PC-3 (cell line): ENCODE data around the gene ZNF710. TPM values are rescaled to one million over a fixed set of nuclear protein-coding genes. Genes with fewer than 3 reads are reported as not detected.

Experiments used
- ATAC-seq: fragments of 200-7000 bp; cut with Tn5 transposase; 2 replicates; pipeline ENCODE4 v1.9.1; 2020; ENCODE audit warnings: mild to moderate bottlenecking, moderate library complexity
- BruUV-seq: library from RNA; stranded (reverse); fragments of 400-500 nt; replicated peaks from 2 replicates; lab custom pipeline; 2021; lab: Mats Ljungman, UMichigan
- CTCF ChIA-PET: fragments of 300-600 bp; sonication (Branson Sonifier 250); formaldehyde crosslinking; loops from one replicate; lab custom pipeline; 2022; ENCODE audit warnings: antibody characterized with exemption; lab: Charles Lee
- POLR2A ChIA-PET: fragments of 300-600 bp; sonication (Branson Sonifier 250); formaldehyde crosslinking; loops from one replicate; lab custom pipeline; 2022; ENCODE audit warnings: antibody characterized with exemption; ENCODE audit not compliant: unreplicated experiment; lab: Charles Lee
- DNase-seq: peaks from one replicate; pipeline ENCODE4 v3.0.0-alpha.2; 2015
- H2AFZ ChIP-seq: fragments of 300-600 bp; sonication (generic); 2 replicates; pipeline ENCODE4 v1.6.0; 2016; ENCODE audit warnings: antibody characterized with exemption, low read length
- H3F3A ChIP-seq: fragments of 300-600 bp; sonication (generic); one replicate; pipeline ENCODE4 v1.6.0; 2017; ENCODE audit warnings: antibody characterized with exemption, low read length, control low read depth, mild to moderate bottlenecking; ENCODE audit not compliant: unreplicated experiment
- H3K27ac ChIP-seq: fragments of 300-600 bp; sonication (generic); 2 replicates; pipeline ENCODE4 v1.5.1; 2016; ENCODE audit warnings: mild to moderate bottlenecking, low read length
- H3K27me3 ChIP-seq: fragments of 300-600 bp; sonication (generic); 2 replicates; pipeline ENCODE4 v1.6.1; 2016; ENCODE audit warnings: low read length, mixed read lengths
- H3K36me3 ChIP-seq: fragments of 300-600 bp; sonication (generic); 2 replicates; pipeline ENCODE4 v1.6.1; 2016; ENCODE audit warnings: low read depth, mixed run types, low read length, mixed read lengths
- H3K4me1 ChIP-seq: fragments of 300-600 bp; sonication (generic); 2 replicates; pipeline ENCODE4 v1.5.1; 2016; ENCODE audit warnings: low read length; ENCODE audit not compliant: insufficient read depth
- H3K4me2 ChIP-seq: fragments of 300-600 bp; sonication (generic); 2 replicates; pipeline ENCODE4 v1.6.0; 2016; ENCODE audit warnings: low read length
- H3K4me3 ChIP-seq: fragments of 300-600 bp; sonication (generic); 2 replicates; pipeline ENCODE4 v1.5.1; 2016; ENCODE audit warnings: mild to moderate bottlenecking, low read length, mixed read lengths
- H3K79me2 ChIP-seq: fragments of 300-600 bp; sonication (generic); 2 replicates; pipeline ENCODE4 v1.6.1; 2017; ENCODE audit warnings: low read length, mixed read lengths
- H3K9ac ChIP-seq: fragments of 300-600 bp; sonication (generic); 2 replicates; pipeline ENCODE4 v1.6.0; 2016; ENCODE audit warnings: mild to moderate bottlenecking, low read length
- H3K9me2 ChIP-seq: fragments of 300-600 bp; sonication (generic); replicated peaks from 2 replicates; pipeline ENCODE4 v1.6.1; 2016; ENCODE audit warnings: mixed run types, low read length, mixed read lengths
- H3K9me3 ChIP-seq: fragments of 300-600 bp; sonication (generic); 2 replicates; pipeline ENCODE4 v1.6.1; 2016; ENCODE audit warnings: low read length, mixed read lengths
- H4K20me1 ChIP-seq: fragments of 300-600 bp; sonication (generic); 2 replicates; pipeline ENCODE4 v1.6.1; 2016; ENCODE audit warnings: low read length, mixed read lengths
- CTCF ChIP-seq: fragments of 300-600 bp; sonication (generic); conservative IDR thresholded peaks from 2 replicates; pipeline ENCODE4 v1.5.1; 2017; ENCODE audit warnings: antibody characterized with exemption, low read depth, mild to moderate bottlenecking, low read length
- EZH2 ChIP-seq: fragments of 300-600 bp; sonication (generic); IDR thresholded peaks from one replicate; pipeline ENCODE4 v1.6.1; 2017; ENCODE audit warnings: antibody characterized with exemption, mild to moderate bottlenecking, low read length; ENCODE audit not compliant: unreplicated experiment
- EZH2phosphoT487 ChIP-seq: fragments of 300-600 bp; sonication (generic); IDR thresholded peaks from 2 replicates; pipeline ENCODE4 v1.6.1; 2018; ENCODE audit warnings: mild to moderate bottlenecking, antibody characterized with exemption, low read length, borderline replicate concordance
- intact Hi-C: fragments of 100-400 bp; cut with micrococcal nuclease; formaldehyde crosslinking; loops from 2 replicates; pipeline ENCODE4 v1.9.0; 2023
- total RNA-seq: library from RNA; depleted of rRNA; stranded (reverse); fragments of >200 nt; gene quantifications from 2 replicates; pipeline ENCODE4 v1.2.3, GENCODE V29; 2014

Gene ZNF710
- total RNA-seq, 1 experiment from 2014 or later = 12.9 TPM

- Histone ChIP-seq H3K79me2 (no peaks in the 10 kb centered on the region), H3K9me2 (no peaks in the 10 kb centered on the region), H3K4me2 (no peak overlapping the region), H3F3A (no peaks in the 10 kb centered on the region), H3K4me3 (no peak overlapping the region), H3K27ac (no peak overlapping the region), H2AFZ (no peak overlapping the region), H3K4me1 (peaks cover 13% of the 10 kb centered on the region), H3K27me3 (no peaks in the 10 kb centered on the region), H3K9me3 (no peaks in the 10 kb centered on the region), H3K36me3 (no peaks in the 10 kb centered on the region), H4K20me1 (no peaks in the 10 kb centered on the region), H3K9ac (no peak overlapping the region)
- ChIA-PET CTCF (no interaction called here), POLR2A (no interaction called here)
- TF ChIP-seq EZH2phosphoT487 (no peak), CTCF (no peak), EZH2 (no peak)
- BruUV-seq = no TSS peak
- DNase-seq = no peak
- no peak for ATAC-seq
- intact Hi-C loops = no loop called here
These were observed 47.9 kb downstream of the ZNF710 start for GRCh38 chr15:90049030-90049429.

GRCh38 chr15:90049666-90050604 lies 48.8 kb downstream of the ZNF710 start:
- no TSS peak for BruUV-seq
- intact Hi-C loops = no loop called here
- Histone ChIP-seq H3K27me3 (no peaks in the 10 kb centered on the region), H3K79me2 (no peaks in the 10 kb centered on the region), H3K9me3 (no peaks in the 10 kb centered on the region), H3K4me1 (peaks cover 13% of the 10 kb centered on the region), H3K4me2 (no peak overlapping the region), H3F3A (no peaks in the 10 kb centered on the region), H3K4me3 (no peak overlapping the region), H2AFZ (no peak overlapping the region), H3K27ac (no peak overlapping the region), H3K9me2 (no peaks in the 10 kb centered on the region), H3K9ac (no peak overlapping the region), H4K20me1 (no peaks in the 10 kb centered on the region), H3K36me3 (no peaks in the 10 kb centered on the region)
- DNase-seq (no peak), ATAC-seq (no peak)
- CTCF ChIA-PET = no interaction called here
- POLR2A ChIA-PET = no interaction called here
- no peak for TF ChIP-seq CTCF
- TF ChIP-seq EZH2 = no peak
- TF ChIP-seq EZH2phosphoT487 = no peak

- no TSS peak for BruUV-seq
- no peak overlapping the region for H3K9ac ChIP-seq
- no peaks in the 10 kb centered on the region for H3K79me2 ChIP-seq
- no peaks in the 10 kb centered on the region for H3K9me3 ChIP-seq
- no peaks in the 10 kb centered on the region for H3K27me3 ChIP-seq
- no peak for ATAC-seq
- no peak overlapping the region for H2AFZ ChIP-seq
- H3F3A ChIP-seq = no peaks in the 10 kb centered on the region
- TF ChIP-seq EZH2 = no peak
- no peak for TF ChIP-seq CTCF
- TF ChIP-seq EZH2phosphoT487 = no peak
- no peaks in the 10 kb centered on the region for H3K36me3 ChIP-seq
- ChIA-PET POLR2A (no interaction called here), CTCF (no interaction called here)
- H3K4me3 ChIP-seq = no peak overlapping the region
- no peak overlapping the region for H3K4me2 ChIP-seq
- peaks cover 4% of the 10 kb centered on the region for H3K4me1 ChIP-seq
- intact Hi-C loops = no loop called here
- H3K27ac ChIP-seq = no peak overlapping the region
- no peaks in the 10 kb centered on the region for H4K20me1 ChIP-seq
- H3K9me2 ChIP-seq = no peaks in the 10 kb centered on the region
- DNase-seq = no peak
These were observed 50.8 kb downstream of the ZNF710 start for GRCh38 chr15:90051874-90052273.
